ENCODE data around the gene USP22. TPM values are rescaled to one million over a fixed set of nuclear protein-coding genes. Genes with fewer than 3 reads are reported as not detected.

USP22 gene
- total RNA-seq, 1 experiment from 2014 or later: 224 TPM

DNA sequence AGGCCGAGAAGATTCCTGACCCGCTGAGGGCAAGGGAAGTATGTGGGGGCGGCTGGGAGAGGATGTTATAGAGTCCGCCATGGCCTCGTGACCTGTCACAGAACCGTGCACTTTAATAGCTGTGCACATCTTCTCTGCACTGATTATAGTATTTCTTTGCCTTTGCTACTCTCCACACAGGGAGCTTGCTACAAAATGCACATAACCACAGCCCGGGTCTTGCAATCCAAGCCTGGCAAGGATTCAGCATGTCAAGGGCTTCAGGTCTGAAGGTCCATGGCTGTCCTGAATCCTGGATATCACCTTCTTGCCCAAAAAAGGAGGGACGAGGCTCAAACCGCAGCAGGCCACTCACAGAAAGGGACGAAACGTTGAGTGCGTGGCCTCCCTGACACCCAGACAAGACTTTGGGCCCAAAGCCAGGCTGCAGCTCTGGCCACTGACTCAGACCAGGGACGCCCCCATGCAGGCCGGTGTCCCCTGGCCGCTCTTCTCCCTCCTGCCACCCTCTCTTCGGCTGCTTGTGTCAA is 43.7 kb downstream of the USP22 start:
- CTCF ChIA-PET: no interaction called here
- H3K4me1 ChIP-seq (ENCODE audit: control insufficient read depth, insufficient read depth, low read length): peaks cover 5% of the 10 kb centered on the region; the same call in 1 of the 2 replicates
- no peaks in the 10 kb centered on the region for H3K9me3 ChIP-seq (ENCODE audit: control insufficient read depth, insufficient read depth, low read depth, low read length)
- POLR2A ChIA-PET: no interaction called here
- H3K27ac ChIP-seq (ENCODE audit: low read length): no peak overlapping the region
- TF ChIP-seq POLR2AphosphoS5 (IDR thresholded peaks at IDR 0.05; ENCODE audit: low read depth, low read length) (no peak; the same call in 1 of the 2 replicates), TCF7L2 (IDR thresholded peaks at IDR 0.05; ENCODE audit: low read depth, low read length) (no peak), SIN3A (IDR thresholded peaks at IDR 0.05; ENCODE audit: borderline replicate concordance, insufficient read depth, low read depth, low read length) (no peak), CTCF (IDR thresholded peaks at IDR 0.05) (no peak)
- TF ChIP-seq, protein P1, sequence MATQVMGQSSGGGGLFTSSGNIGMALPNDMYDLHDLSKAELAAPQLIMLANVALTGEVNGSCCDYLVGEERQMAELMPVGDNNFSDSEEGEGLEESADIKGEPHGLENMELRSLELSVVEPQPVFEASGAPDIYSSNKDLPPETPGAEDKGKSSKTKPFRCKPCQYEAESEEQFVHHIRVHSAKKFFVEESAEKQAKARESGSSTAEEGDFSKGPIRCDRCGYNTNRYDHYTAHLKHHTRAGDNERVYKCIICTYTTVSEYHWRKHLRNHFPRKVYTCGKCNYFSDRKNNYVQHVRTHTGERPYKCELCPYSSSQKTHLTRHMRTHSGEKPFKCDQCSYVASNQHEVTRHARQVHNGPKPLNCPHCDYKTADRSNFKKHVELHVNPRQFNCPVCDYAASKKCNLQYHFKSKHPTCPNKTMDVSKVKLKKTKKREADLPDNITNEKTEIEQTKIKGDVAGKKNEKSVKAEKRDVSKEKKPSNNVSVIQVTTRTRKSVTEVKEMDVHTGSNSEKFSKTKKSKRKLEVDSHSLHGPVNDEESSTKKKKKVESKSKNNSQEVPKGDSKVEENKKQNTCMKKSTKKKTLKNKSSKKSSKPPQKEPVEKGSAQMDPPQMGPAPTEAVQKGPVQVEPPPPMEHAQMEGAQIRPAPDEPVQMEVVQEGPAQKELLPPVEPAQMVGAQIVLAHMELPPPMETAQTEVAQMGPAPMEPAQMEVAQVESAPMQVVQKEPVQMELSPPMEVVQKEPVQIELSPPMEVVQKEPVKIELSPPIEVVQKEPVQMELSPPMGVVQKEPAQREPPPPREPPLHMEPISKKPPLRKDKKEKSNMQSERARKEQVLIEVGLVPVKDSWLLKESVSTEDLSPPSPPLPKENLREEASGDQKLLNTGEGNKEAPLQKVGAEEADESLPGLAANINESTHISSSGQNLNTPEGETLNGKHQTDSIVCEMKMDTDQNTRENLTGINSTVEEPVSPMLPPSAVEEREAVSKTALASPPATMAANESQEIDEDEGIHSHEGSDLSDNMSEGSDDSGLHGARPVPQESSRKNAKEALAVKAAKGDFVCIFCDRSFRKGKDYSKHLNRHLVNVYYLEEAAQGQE (IDR thresholded peaks at IDR 0.05; ENCODE audit: insufficient read depth in 1 of 2, low read depth in 2 of 2, low read length in 1 of 2): no peak
- H3K27me3 ChIP-seq (ENCODE audit: control insufficient read depth, insufficient read depth, low read length): no peaks in the 10 kb centered on the region
- intact Hi-C loops (cut with micrococcal nuclease; ENCODE audit: unreplicated experiment) (no loop called here), in situ Hi-C loops (cut with HindIII; ENCODE audit: low pct_unique_long_range_greater_than_20kb, low sequenced_read_pairs) (no loop called here)
- no peak for ATAC-seq
- peaks cover 2% of the 10 kb centered on the region; the same call in 1 of the 2 replicates for H3K36me3 ChIP-seq (ENCODE audit: control insufficient read depth, insufficient read depth, low read length)
- no TSS peak for BruUV-seq (replicated peaks)
- DNase-seq (ENCODE audit: low read depth, low spot score): no peak
- no peak overlapping the region for H3K4me3 ChIP-seq (ENCODE audit: low read depth in 2 of 2, low read length in 2 of 2)

DNA sequence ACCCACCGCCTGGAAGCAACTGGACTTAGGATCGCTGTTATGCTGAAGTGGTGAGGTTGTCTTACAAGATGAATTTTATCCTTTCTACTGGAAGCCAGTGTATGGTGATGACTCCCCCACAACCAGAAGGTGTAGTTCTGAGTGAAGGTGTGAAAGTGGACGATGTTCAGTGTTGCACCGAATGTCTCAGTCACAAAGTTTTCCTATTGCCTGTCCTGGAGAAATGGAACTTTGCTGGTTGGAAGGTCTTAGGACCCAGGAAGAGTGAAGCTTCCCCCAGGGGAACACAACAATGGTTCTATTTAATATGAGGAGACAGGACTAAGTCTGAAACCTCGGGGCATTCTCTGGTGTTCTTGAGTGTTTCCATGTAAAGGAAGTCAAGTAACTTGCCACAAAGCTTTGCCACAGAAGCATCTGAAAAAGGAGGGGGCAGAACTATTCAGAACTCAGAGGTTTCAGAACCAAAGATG is 44.2 kb downstream of the USP22 start:
- no peak overlapping the region for H3K27ac ChIP-seq (ENCODE audit: low read length)
- no peak overlapping the region for H3K4me3 ChIP-seq (ENCODE audit: low read depth in 2 of 2, low read length in 2 of 2)
- intact Hi-C loops (cut with micrococcal nuclease; ENCODE audit: unreplicated experiment): no loop called here
- DNase-seq (ENCODE audit: low read depth, low spot score) (no peak), ATAC-seq (no peak)
- no peak for TF ChIP-seq TCF7L2 (IDR thresholded peaks at IDR 0.05; ENCODE audit: low read depth, low read length)
- no peak; the same call in 1 of the 2 replicates for TF ChIP-seq POLR2AphosphoS5 (IDR thresholded peaks at IDR 0.05; ENCODE audit: low read depth, low read length)
- TF ChIP-seq, protein P1 (IDR thresholded peaks at IDR 0.05; ENCODE audit: insufficient read depth in 1 of 2, low read depth in 2 of 2, low read length in 1 of 2): no peak
- no peak for TF ChIP-seq SIN3A (IDR thresholded peaks at IDR 0.05; ENCODE audit: borderline replicate concordance, insufficient read depth, low read depth, low read length)
- TF ChIP-seq CTCF (IDR thresholded peaks at IDR 0.05): no peak
- BruUV-seq (replicated peaks): no TSS peak
- in situ Hi-C loops (cut with HindIII; ENCODE audit: low pct_unique_long_range_greater_than_20kb, low sequenced_read_pairs): no loop called here
- peaks cover 5% of the 10 kb centered on the region; the same call in 1 of the 2 replicates for H3K4me1 ChIP-seq (ENCODE audit: control insufficient read depth, insufficient read depth, low read length)
- no peaks in the 10 kb centered on the region for H3K9me3 ChIP-seq (ENCODE audit: control insufficient read depth, insufficient read depth, low read depth, low read length)
- ChIA-PET POLR2A (no interaction called here), CTCF (no interaction called here)
- H3K36me3 ChIP-seq (ENCODE audit: control insufficient read depth, insufficient read depth, low read length): peaks cover 2% of the 10 kb centered on the region; the same call in 1 of the 2 replicates
- no peaks in the 10 kb centered on the region for H3K27me3 ChIP-seq (ENCODE audit: control insufficient read depth, insufficient read depth, low read length)
